ES-I3 (cell line): ENCODE measurements around the gene ARHGAP27.

ENCODE experiments used
- H3K36me3 ChIP-seq: 2 replicates; pipeline ENCODE4 v1.6.1; 2013; ENCODE audit warnings: mild to moderate bottlenecking, low read length, control low read depth, moderate library complexity; ENCODE audit not compliant: insufficient read depth
- H3K4me1 ChIP-seq: 2 replicates; pipeline ENCODE4 v1.6.1; 2013; ENCODE audit warnings: mild to moderate bottlenecking, control low read depth, low read length; ENCODE audit not compliant: insufficient read depth
- H3K9ac ChIP-seq: 2 replicates; pipeline ENCODE4 v1.6.1; 2013; ENCODE audit warnings: low read depth, mild to moderate bottlenecking, low read length, moderate library complexity
- H3K9me3 ChIP-seq: 2 replicates; pipeline ENCODE4 v1.6.1; 2013; ENCODE audit warnings: mild to moderate bottlenecking, low read length, moderate library complexity; ENCODE audit not compliant: control insufficient read depth, insufficient read depth

Gene ARHGAP27

GRCh38 chr17:45440161-45440778, 7.6 kb upstream of the ARHGAP27 start:
- H3K4me1 ChIP-seq = peaks cover 35% of the 10 kb centered on the region; the same call in 1 of the 2 replicates
- H3K9me3 ChIP-seq = no peaks in the 10 kb centered on the region
- H3K36me3 ChIP-seq = no peaks in the 10 kb centered on the region
- no peak overlapping the region for H3K9ac ChIP-seq

- Histone ChIP-seq H3K4me1 (peaks cover 35% of the 10 kb centered on the region; the same call in 1 of the 2 replicates), H3K9ac (no peak overlapping the region), H3K36me3 (no peaks in the 10 kb centered on the region), H3K9me3 (no peaks in the 10 kb centered on the region)
Observed at GRCh38 chr17:45438931-45439610, 6.4 kb upstream of the ARHGAP27 start.

GRCh38 chr17:45437465-45438283, 5.0 kb upstream of the ARHGAP27 start:
- Histone ChIP-seq H3K4me1 (peaks cover 41% of the 10 kb centered on the region; the same call in 1 of the 2 replicates), H3K36me3 (no peaks in the 10 kb centered on the region), H3K9ac (no peak overlapping the region), H3K9me3 (no peaks in the 10 kb centered on the region)

GRCh38 chr17:45436625-45437464, 4.2 kb upstream of the ARHGAP27 start:
- Histone ChIP-seq H3K9me3 (no peaks in the 10 kb centered on the region), H3K36me3 (no peaks in the 10 kb centered on the region), H3K4me1 (peaks cover 41% of the 10 kb centered on the region; the same call in 1 of the 2 replicates), H3K9ac (no peak overlapping the region)

- peaks cover 41% of the 10 kb centered on the region; the same call in 1 of the 2 replicates for H3K4me1 ChIP-seq
- no peaks in the 10 kb centered on the region for H3K36me3 ChIP-seq
- H3K9ac ChIP-seq = no peak overlapping the region
- H3K9me3 ChIP-seq = no peaks in the 10 kb centered on the region
Observed at GRCh38 chr17:45436161-45436560, 3.5 kb upstream of the ARHGAP27 start.

- Histone ChIP-seq H3K9me3 (no peaks in the 10 kb centered on the region), H3K9ac (no peak overlapping the region), H3K4me1 (peaks cover 38% of the 10 kb centered on the region; the same call in 1 of the 2 replicates), H3K36me3 (no peaks in the 10 kb centered on the region)
Observed at GRCh38 chr17:45435481-45435880, 2.8 kb upstream of the ARHGAP27 start.

- Histone ChIP-seq H3K4me1 (peaks cover 28% of the 10 kb centered on the region; the same call in 1 of the 2 replicates), H3K36me3 (no peaks in the 10 kb centered on the region), H3K9ac (peak overlapping the region; percentile 55; the same call in 1 of the 2 replicates), H3K9me3 (no peaks in the 10 kb centered on the region)
Observed at GRCh38 chr17:45433159-45433535, 477 bp upstream of the ARHGAP27 start.

- no peaks in the 10 kb centered on the region for H3K36me3 ChIP-seq
- H3K9me3 ChIP-seq = no peaks in the 10 kb centered on the region
- peaks cover 18% of the 10 kb centered on the region; the same call in 1 of the 2 replicates for H3K4me1 ChIP-seq
- peak overlapping the region; percentile 70 for H3K9ac ChIP-seq
Observed at GRCh38 chr17:45431531-45432404, 902 bp downstream of the ARHGAP27 start.

- Histone ChIP-seq H3K9ac (peak overlapping the region; percentile 70), H3K9me3 (no peaks in the 10 kb centered on the region), H3K4me1 (peaks cover 13% of the 10 kb centered on the region; the same call in 1 of the 2 replicates), H3K36me3 (no peaks in the 10 kb centered on the region)
Observed at GRCh38 chr17:45430738-45431530, 1.7 kb downstream of the ARHGAP27 start.

- Histone ChIP-seq H3K9ac (peak overlapping the region; percentile 70; the same call in 1 of the 2 replicates), H3K4me1 (peaks cover 11% of the 10 kb centered on the region; the same call in 1 of the 2 replicates), H3K9me3 (no peaks in the 10 kb centered on the region), H3K36me3 (no peaks in the 10 kb centered on the region)
Observed at GRCh38 chr17:45430006-45430737, 2.5 kb downstream of the ARHGAP27 start.

GRCh38 chr17:45429339-45430005, 3.2 kb downstream of the ARHGAP27 start:
- no peaks in the 10 kb centered on the region for H3K36me3 ChIP-seq
- H3K9me3 ChIP-seq = no peaks in the 10 kb centered on the region
- H3K4me1 ChIP-seq = peaks cover 14% of the 10 kb centered on the region; the same call in 1 of the 2 replicates
- H3K9ac ChIP-seq = peak overlapping the region; percentile 70; the same call in 1 of the 2 replicates
